ENCODE measurements around the gene EFCAB9. TPM values are rescaled to one million over a fixed set of nuclear protein-coding genes. Genes with fewer than 3 reads are reported as not detected.

The EFCAB9 gene
- total RNA-seq, 1 experiment from 2014 or later = not detected

GRCh38 chr5:172171118-172171517, 22.9 kb upstream of the EFCAB9 start:
- peaks cover 20% of the 10 kb centered on the region for H3K4me1 Mint-ChIP-seq
- H3K9me3 Mint-ChIP-seq = no peaks in the 10 kb centered on the region
- ATAC-seq (no peak), DNase-seq (ENCODE audit: low spot score) (no peak)
- no peaks in the 10 kb centered on the region for H3K27me3 Mint-ChIP-seq (ENCODE audit: low read depth)
- no peak overlapping the region for H3K4me3 Mint-ChIP-seq
- ChIA-PET CTCF (no interaction called here), POLR2A (no interaction called here)
- H3K36me3 Mint-ChIP-seq = no peaks in the 10 kb centered on the region; the same call in 1 of the 2 replicates
- H3K27ac Mint-ChIP-seq = no peak overlapping the region
- no peak for TF ChIP-seq TCF7 (CRISPR knock-in tag; IDR thresholded peaks at IDR 0.05; ENCODE audit: low read depth)
- no peak for TF ChIP-seq SP1 (CRISPR knock-in tag; conservative IDR thresholded peaks at IDR 0.05)
- TF ChIP-seq STAT6 (CRISPR knock-in tag; conservative IDR thresholded peaks at IDR 0.05; ENCODE audit: low read depth) = no peak
- TF ChIP-seq ATF2 (CRISPR knock-in tag; IDR thresholded peaks at IDR 0.05; ENCODE audit: borderline replicate concordance, low read depth) = no peak
- TF ChIP-seq, protein P1, sequence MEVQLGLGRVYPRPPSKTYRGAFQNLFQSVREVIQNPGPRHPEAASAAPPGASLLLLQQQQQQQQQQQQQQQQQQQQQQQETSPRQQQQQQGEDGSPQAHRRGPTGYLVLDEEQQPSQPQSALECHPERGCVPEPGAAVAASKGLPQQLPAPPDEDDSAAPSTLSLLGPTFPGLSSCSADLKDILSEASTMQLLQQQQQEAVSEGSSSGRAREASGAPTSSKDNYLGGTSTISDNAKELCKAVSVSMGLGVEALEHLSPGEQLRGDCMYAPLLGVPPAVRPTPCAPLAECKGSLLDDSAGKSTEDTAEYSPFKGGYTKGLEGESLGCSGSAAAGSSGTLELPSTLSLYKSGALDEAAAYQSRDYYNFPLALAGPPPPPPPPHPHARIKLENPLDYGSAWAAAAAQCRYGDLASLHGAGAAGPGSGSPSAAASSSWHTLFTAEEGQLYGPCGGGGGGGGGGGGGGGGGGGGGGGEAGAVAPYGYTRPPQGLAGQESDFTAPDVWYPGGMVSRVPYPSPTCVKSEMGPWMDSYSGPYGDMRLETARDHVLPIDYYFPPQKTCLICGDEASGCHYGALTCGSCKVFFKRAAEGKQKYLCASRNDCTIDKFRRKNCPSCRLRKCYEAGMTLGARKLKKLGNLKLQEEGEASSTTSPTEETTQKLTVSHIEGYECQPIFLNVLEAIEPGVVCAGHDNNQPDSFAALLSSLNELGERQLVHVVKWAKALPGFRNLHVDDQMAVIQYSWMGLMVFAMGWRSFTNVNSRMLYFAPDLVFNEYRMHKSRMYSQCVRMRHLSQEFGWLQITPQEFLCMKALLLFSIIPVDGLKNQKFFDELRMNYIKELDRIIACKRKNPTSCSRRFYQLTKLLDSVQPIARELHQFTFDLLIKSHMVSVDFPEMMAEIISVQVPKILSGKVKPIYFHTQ (CRISPR knock-in tag; IDR thresholded peaks at IDR 0.05) = no peak
- TF ChIP-seq ZNF416 (CRISPR knock-in tag; IDR thresholded peaks at IDR 0.05) = no peak
- TF ChIP-seq CBFB (CRISPR knock-in tag; IDR thresholded peaks at IDR 0.05; ENCODE audit: low read depth) = no peak
- TF ChIP-seq FOXP1 (CRISPR knock-in tag; IDR thresholded peaks at IDR 0.05; ENCODE audit: borderline replicate concordance) = no peak
- TF ChIP-seq JUN (CRISPR knock-in tag; IDR thresholded peaks at IDR 0.05) = no peak
- no peak for TF ChIP-seq ZNF671 (CRISPR knock-in tag; IDR thresholded peaks at IDR 0.05)
- no peak for TF ChIP-seq PREB (CRISPR knock-in tag; IDR thresholded peaks at IDR 0.05; ENCODE audit: borderline replicate concordance)
- no peak for TF ChIP-seq ZNF121 (CRISPR knock-in tag; IDR thresholded peaks at IDR 0.05)
- no peak for TF ChIP-seq RORB (CRISPR knock-in tag; IDR thresholded peaks at IDR 0.05)
- TF ChIP-seq ZMAT4 (CRISPR knock-in tag; IDR thresholded peaks at IDR 0.05) = no peak
- no peak for TF ChIP-seq PRRX2 (CRISPR knock-in tag; IDR thresholded peaks at IDR 0.05)
- TF ChIP-seq ATF6 (CRISPR knock-in tag; IDR thresholded peaks at IDR 0.05) = no peak
- TF ChIP-seq TP53 (CRISPR knock-in tag; IDR thresholded peaks at IDR 0.05) = no peak
- TF ChIP-seq ZSCAN18 (CRISPR knock-in tag; IDR thresholded peaks at IDR 0.05) = no peak

All from WTC11 (cell line).